HEK293 (cell line): Measurements from ENCODE around the gene STAB2.
A peak's percentile ranks its signal among the peaks of the same experiment; 100 is the strongest.

ENCODE experiments used
- CTCF ChIA-PET: fragments of 350-600 bp; formaldehyde crosslinking; extraction: SDS; loops from one replicate; lab custom pipeline; 2021; ENCODE audit warnings: antibody characterized with exemption; lab: Yijun Ruan, JAX
- POLR2A ChIA-PET: fragments of 300-600 bp; formaldehyde crosslinking; extraction: SDS; loops from one replicate; lab custom pipeline; 2020; ENCODE audit warnings: antibody characterized with exemption, inconsistent platforms; lab: Yijun Ruan, JAX
- H3K27ac ChIP-seq: fragments of 200-500 bp; sonication (Bioruptor generic); 2 replicates; pipeline ENCODE4 v1.5.1; 2014; ENCODE audit warnings: low read depth, low read length, control low read depth, inconsistent platforms; ENCODE audit errors: extremely low read depth
- H3K36me3 ChIP-seq, 2 experiments: fragments of 200-500 bp in 1 of 2; sonication (Bioruptor generic) in 1 of 2; 1 replicate in 1 of 2; 2 replicates in 1 of 2; pipeline ENCODE4 v1.5.1; 2014 to 2017; ENCODE audit warnings: inconsistent platforms in 2 of 2, low read length in 2 of 2; ENCODE audit not compliant: control insufficient read depth in 2 of 2, insufficient read depth in 1 of 2
- H3K4me1 ChIP-seq: fragments of 200-500 bp; sonication (Bioruptor generic); 2 replicates; pipeline ENCODE4 v1.5.1; 2014; ENCODE audit warnings: mild to moderate bottlenecking, low read length, inconsistent platforms; ENCODE audit not compliant: control insufficient read depth, insufficient read depth
- H3K4me3 ChIP-seq: 2 replicates; pipeline ENCODE4 v1.5.1; 2011; ENCODE audit warnings: low read depth, mild to moderate bottlenecking, control low read depth, low read length, moderate library complexity
- H3K9me3 ChIP-seq: fragments of 200-500 bp; sonication (Bioruptor generic); 2 replicates; pipeline ENCODE4 v1.5.1; 2014; ENCODE audit warnings: low read depth, low read length, inconsistent platforms; ENCODE audit not compliant: control insufficient read depth, insufficient read depth
- BCL11A ChIP-seq: fragments of 450-650 bp; formaldehyde crosslinking; IDR thresholded peaks from 2 replicates; pipeline ENCODE4 v1.5.1; 2016; ENCODE audit warnings: low read depth, missing biosample characterization, missing genetic modification characterization
- IKZF3 ChIP-seq: fragments of 450-650 bp; IDR thresholded peaks from 2 replicates; pipeline ENCODE4 v1.5.0; 2018; ENCODE audit warnings: missing biosample characterization, mild to moderate bottlenecking, missing genetic modification characterization, moderate library complexity
- KLF1 ChIP-seq: fragments of 450-650 bp; formaldehyde crosslinking; IDR thresholded peaks from 2 replicates; pipeline ENCODE4 v1.5.1; 2016; ENCODE audit warnings: missing biosample characterization, missing genetic modification characterization
- KLF16 ChIP-seq: fragments of 450-650 bp; formaldehyde crosslinking; IDR thresholded peaks from 2 replicates; pipeline ENCODE4 v1.5.1; 2017; ENCODE audit warnings: missing biosample characterization, missing genetic modification characterization
- REPIN1 ChIP-seq: fragments of 450-650 bp; formaldehyde crosslinking; IDR thresholded peaks from 2 replicates; pipeline ENCODE4 v1.5.1; 2017; ENCODE audit warnings: missing biosample characterization, missing genetic modification characterization, low read depth
- SCRT2 ChIP-seq: fragments of 450-650 bp; formaldehyde crosslinking; IDR thresholded peaks from 2 replicates; pipeline ENCODE4 v1.5.1; 2016; ENCODE audit warnings: missing biosample characterization, missing genetic modification characterization
- SP2 ChIP-seq: fragments of 450-650 bp; formaldehyde crosslinking; IDR thresholded peaks from 2 replicates; pipeline ENCODE4 v1.5.1; 2016; ENCODE audit warnings: missing biosample characterization, missing genetic modification characterization
- YY1 ChIP-seq: fragments of 450-650 bp; formaldehyde crosslinking; IDR thresholded peaks from 2 replicates; pipeline ENCODE4 v1.5.1; 2018; ENCODE audit warnings: missing biosample characterization, missing genetic modification characterization
- ZNF184 ChIP-seq: fragments of 450-650 bp; IDR thresholded peaks from 2 replicates; pipeline ENCODE4 v1.5.1; 2018; ENCODE audit warnings: missing biosample characterization, mild to moderate bottlenecking, missing genetic modification characterization
- ZNF223 ChIP-seq: fragments of 450-650 bp; formaldehyde crosslinking; IDR thresholded peaks from 2 replicates; pipeline ENCODE4 v1.5.1; 2016; ENCODE audit warnings: missing biosample characterization, missing genetic modification characterization
- ZNF394 ChIP-seq: fragments of 450-650 bp; formaldehyde crosslinking; IDR thresholded peaks from 2 replicates; pipeline ENCODE4 v1.5.1; 2016; ENCODE audit warnings: missing biosample characterization, missing genetic modification characterization, mild to moderate bottlenecking, moderate library complexity, borderline replicate concordance
- ZNF544 ChIP-seq: fragments of 450-650 bp; formaldehyde crosslinking; IDR thresholded peaks from 2 replicates; pipeline ENCODE4 v1.5.0; 2017; ENCODE audit warnings: missing biosample characterization, missing genetic modification characterization
- ZNF561 ChIP-seq: fragments of 450-650 bp; IDR thresholded peaks from 2 replicates; pipeline ENCODE4 v1.5.1; 2018; ENCODE audit warnings: missing biosample characterization, missing genetic modification characterization, borderline replicate concordance
- ZNF654 ChIP-seq: fragments of 450-650 bp; formaldehyde crosslinking; IDR thresholded peaks from 2 replicates; pipeline ENCODE4 v1.5.1; 2016; ENCODE audit warnings: low read depth, missing biosample characterization, missing genetic modification characterization
- ZNF76 ChIP-seq: fragments of 450-650 bp; formaldehyde crosslinking; IDR thresholded peaks from 2 replicates; pipeline ENCODE4; 2016; ENCODE audit warnings: low read depth, missing biosample characterization, missing genetic modification characterization, borderline replicate concordance
- ZNF768 ChIP-seq: fragments of 450-650 bp; formaldehyde crosslinking; IDR thresholded peaks from 2 replicates; pipeline ENCODE4 v1.5.1; 2018; ENCODE audit warnings: missing biosample characterization, mild to moderate bottlenecking, missing genetic modification characterization
- ZSCAN16 ChIP-seq: fragments of 450-650 bp; formaldehyde crosslinking; IDR thresholded peaks from 2 replicates; pipeline ENCODE4 v1.5.1; 2016; ENCODE audit warnings: missing biosample characterization, missing genetic modification characterization
- TF ChIP-seq, protein P1 (sequence below): fragments of 450-650 bp; formaldehyde crosslinking; IDR thresholded peaks from 2 replicates; pipeline ENCODE4 v1.5.1; 2016; ENCODE audit warnings: missing biosample characterization, missing genetic modification characterization
- TF ChIP-seq, protein P2 (sequence below): fragments of 450-650 bp; formaldehyde crosslinking; IDR thresholded peaks from 2 replicates; pipeline ENCODE4 v1.5.1; 2017; ENCODE audit warnings: missing biosample characterization, missing genetic modification characterization

Gene STAB2

DNA sequence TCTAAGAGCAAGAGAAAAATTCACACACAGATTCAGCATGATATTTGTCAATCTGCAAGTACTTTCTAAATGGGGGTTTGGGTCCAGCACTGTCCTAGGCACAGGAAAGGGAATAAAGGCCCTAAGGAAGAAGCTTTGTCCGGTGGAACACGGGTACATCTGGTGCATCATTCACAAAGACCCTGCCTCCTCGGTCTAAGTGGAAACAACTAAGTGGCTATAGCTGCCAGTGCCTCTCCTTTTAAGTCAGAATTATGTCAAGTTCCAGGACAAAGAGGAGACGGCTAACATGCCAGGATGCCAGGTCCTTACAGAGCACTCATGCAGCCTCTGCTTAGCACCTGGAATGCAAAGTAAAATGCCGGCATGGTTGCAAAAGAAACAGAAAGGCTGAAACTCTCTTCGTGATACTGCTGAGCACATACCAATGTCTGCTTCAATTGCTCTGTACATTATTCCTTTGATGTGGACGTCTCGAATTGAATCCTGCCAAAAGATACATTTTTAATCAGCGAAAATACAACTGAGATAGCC is 206.5 kb downstream of the STAB2 start:
- H3K9me3 ChIP-seq = no peaks in the 10 kb centered on the region
- H3K4me3 ChIP-seq = no peak overlapping the region
- CTCF ChIA-PET = no interaction called here
- peaks cover 0 to 52% of the 10 kb centered on the region in 2 experiments; a peak in 1 of 3 replicates for H3K36me3 ChIP-seq
- H3K27ac ChIP-seq = no peak overlapping the region
- H3K4me1 ChIP-seq = no peaks in the 10 kb centered on the region
- TF ChIP-seq, protein P1, sequence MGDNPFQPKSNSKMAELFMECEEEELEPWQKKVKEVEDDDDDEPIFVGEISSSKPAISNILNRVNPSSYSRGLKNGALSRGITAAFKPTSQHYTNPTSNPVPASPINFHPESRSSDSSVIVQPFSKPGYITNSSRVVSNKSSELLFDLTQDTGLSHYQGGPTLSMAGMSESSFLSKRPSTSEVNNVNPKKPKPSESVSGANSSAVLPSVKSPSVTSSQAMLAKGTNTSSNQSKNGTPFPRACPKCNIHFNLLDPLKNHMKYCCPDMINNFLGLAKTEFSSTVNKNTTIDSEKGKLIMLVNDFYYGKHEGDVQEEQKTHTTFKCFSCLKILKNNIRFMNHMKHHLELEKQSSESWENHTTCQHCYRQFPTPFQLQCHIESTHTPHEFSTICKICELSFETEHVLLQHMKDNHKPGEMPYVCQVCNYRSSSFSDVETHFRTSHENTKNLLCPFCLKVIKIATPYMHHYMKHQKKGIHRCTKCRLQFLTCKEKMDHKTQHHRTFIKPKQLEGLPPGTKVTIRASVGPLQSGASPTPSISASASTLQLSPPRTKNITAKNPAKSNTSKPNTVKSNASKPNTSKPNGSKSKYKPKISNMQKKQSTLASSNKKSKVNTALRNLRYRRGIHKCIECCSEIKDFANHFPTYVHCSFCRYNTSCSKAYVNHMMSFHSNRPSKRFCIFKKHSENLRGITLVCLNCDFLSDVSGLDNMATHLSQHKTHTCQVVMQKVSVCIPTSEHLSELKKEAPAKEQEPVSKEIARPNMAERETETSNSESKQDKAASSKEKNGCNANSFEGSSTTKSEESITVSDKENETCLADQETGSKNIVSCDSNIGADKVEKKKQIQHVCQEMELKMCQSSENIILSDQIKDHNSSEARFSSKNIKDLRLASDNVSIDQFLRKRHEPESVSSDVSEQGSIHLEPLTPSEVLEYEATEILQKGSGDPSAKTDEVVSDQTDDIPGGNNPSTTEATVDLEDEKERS (tag by site-specific recombination) = no peak
- TF ChIP-seq, protein P2, sequence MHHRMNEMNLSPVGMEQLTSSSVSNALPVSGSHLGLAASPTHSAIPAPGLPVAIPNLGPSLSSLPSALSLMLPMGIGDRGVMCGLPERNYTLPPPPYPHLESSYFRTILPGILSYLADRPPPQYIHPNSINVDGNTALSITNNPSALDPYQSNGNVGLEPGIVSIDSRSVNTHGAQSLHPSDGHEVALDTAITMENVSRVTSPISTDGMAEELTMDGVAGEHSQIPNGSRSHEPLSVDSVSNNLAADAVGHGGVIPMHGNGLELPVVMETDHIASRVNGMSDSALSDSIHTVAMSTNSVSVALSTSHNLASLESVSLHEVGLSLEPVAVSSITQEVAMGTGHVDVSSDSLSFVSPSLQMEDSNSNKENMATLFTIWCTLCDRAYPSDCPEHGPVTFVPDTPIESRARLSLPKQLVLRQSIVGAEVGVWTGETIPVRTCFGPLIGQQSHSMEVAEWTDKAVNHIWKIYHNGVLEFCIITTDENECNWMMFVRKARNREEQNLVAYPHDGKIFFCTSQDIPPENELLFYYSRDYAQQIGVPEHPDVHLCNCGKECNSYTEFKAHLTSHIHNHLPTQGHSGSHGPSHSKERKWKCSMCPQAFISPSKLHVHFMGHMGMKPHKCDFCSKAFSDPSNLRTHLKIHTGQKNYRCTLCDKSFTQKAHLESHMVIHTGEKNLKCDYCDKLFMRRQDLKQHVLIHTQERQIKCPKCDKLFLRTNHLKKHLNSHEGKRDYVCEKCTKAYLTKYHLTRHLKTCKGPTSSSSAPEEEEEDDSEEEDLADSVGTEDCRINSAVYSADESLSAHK = no peak
- TF ChIP-seq ZNF561 (tag by site-specific recombination) = no peak
- TF ChIP-seq ZNF654 (tag by site-specific recombination) = no peak
- TF ChIP-seq REPIN1 (tag by site-specific recombination) = no peak
- no peak for TF ChIP-seq IKZF3 (tag by site-specific recombination)
- no peak for TF ChIP-seq ZNF394 (tag by site-specific recombination)
- TF ChIP-seq ZNF76 (tag by site-specific recombination) = no peak
- no peak for TF ChIP-seq SCRT2 (tag by site-specific recombination)
- no peak for TF ChIP-seq ZNF184
- no peak for TF ChIP-seq KLF16 (tag by site-specific recombination)
- POLR2A ChIA-PET = no interaction called here

- CTCF ChIA-PET = interaction anchor here (1.1 kb wide), 1 partner anchor 11 kb away, joined by 3 read pairs; no protein-coding TSS in a partner anchor
- no peak overlapping the region for H3K27ac ChIP-seq
- POLR2A ChIA-PET = no interaction called here
- peaks cover 0 to 55% of the 10 kb centered on the region in 2 experiments; a peak in 1 of 3 replicates for H3K36me3 ChIP-seq
- H3K9me3 ChIP-seq = no peaks in the 10 kb centered on the region
- TF ChIP-seq ZNF654 (tag by site-specific recombination) = no peak
- 0 out of 2 replicates have a peak, but pooled peaks have one; percentile 21 for TF ChIP-seq ZNF768 (tag by site-specific recombination)
- no peak for TF ChIP-seq ZNF544
- H3K4me1 ChIP-seq = no peaks in the 10 kb centered on the region
- no peak overlapping the region for H3K4me3 ChIP-seq
Observed at GRCh38 chr12:103794309-103795213, 207.5 kb downstream of the STAB2 start.

- CTCF ChIA-PET = interaction anchor here (1.3 kb wide), 1 partner anchor 28 kb away, joined by 3 read pairs; no protein-coding TSS in a partner anchor
- TF ChIP-seq KLF1 (tag by site-specific recombination) (no peak), BCL11A (tag by site-specific recombination) (no peak), ZNF394 (tag by site-specific recombination) (no peak), SP2 (tag by site-specific recombination) (no peak), ZSCAN16 (no peak), ZNF223 (no peak), YY1 (tag by site-specific recombination) (no peak)
- POLR2A ChIA-PET = no interaction called here
- peaks cover 14% of the 10 kb centered on the region; the same call in 1 of the 2 replicates for H3K4me1 ChIP-seq
- H3K36me3 ChIP-seq = peaks cover 0 to 42% of the 10 kb centered on the region in 2 experiments; a peak in 1 of 3 replicates
- H3K27ac ChIP-seq = no peak overlapping the region
- no peaks in the 10 kb centered on the region for H3K9me3 ChIP-seq
- no peak overlapping the region for H3K4me3 ChIP-seq
Observed at GRCh38 chr12:103798586-103798985, 211.5 kb downstream of the STAB2 start.
